Glomerular visceral epithelial cell (primary cell): ENCODE measurements around the gene CHURC1.

Experiments used
- DNase-seq: peaks from one replicate; pipeline ENCODE4 v3.0.0-alpha.2; 2016; ENCODE audit errors: extremely low spot score

Gene CHURC1

DNA sequence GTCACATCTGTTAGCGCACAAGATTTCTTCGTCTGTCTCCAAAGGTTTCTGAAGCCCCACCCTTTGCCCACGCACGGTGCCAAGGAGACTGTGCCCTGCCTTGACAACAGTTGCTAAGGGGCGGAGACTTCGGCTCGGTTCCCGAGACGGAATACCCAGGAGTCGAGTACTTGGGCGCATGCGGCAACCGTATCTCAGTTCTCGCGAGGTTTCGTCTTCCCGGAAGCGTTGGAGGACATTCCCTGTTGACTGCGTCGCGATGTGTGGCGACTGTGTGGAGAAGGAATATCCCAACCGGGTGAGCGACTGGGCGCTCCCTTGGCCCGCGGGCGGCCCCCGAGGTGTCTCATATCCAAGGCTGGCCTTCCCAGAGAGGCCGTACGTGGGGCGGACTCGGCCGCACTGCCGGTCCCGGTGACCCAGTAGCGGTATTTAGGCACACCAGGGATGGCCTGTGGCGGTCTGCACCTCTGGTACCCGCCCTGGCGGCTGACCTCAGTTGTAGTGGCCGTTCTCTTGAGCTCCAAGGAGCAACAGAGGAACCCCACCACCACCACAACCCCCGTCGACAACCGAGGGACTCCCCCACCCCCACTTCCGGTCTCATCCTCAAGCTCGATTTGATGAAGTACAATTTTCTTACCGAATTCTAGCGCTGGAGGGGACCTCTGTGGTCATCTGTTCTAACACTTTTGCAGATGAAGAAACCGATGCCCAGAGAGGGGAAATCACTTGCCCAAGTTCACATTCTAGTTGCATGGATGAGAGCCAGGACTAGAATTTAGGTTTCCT is at the start of gene CHURC1:
CHURC1 (plus strand) TSS at position 219 of the 792 bp plus-strand sequence; CDS start at position 260, 41 bp downstream.
- DNase-seq = peak; percentile 99

GRCh38 chr14:64865109-64865508 is 49.1 kb upstream of the CHURC1 start:
- no peak for DNase-seq

DNA sequence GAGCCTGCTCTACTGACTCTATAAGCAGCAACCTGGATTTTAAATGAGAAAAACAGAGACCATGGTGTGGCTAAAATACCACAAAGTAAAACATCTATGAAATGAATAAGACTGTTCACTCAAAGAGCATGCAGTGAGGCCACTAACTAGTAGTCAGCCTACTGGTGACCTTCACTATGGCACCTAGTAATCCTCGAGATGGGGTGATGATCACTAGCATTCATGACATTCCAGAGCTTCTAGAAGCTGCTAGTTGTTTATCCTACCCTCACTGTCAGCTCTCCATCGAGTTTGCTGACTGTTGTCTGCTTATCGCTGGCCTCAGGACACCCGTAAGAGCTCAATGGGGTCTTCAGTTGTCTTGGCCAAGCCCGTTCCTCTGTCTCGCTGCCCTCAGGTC is 48.3 kb upstream of the CHURC1 start:
- no peak for DNase-seq

DNA sequence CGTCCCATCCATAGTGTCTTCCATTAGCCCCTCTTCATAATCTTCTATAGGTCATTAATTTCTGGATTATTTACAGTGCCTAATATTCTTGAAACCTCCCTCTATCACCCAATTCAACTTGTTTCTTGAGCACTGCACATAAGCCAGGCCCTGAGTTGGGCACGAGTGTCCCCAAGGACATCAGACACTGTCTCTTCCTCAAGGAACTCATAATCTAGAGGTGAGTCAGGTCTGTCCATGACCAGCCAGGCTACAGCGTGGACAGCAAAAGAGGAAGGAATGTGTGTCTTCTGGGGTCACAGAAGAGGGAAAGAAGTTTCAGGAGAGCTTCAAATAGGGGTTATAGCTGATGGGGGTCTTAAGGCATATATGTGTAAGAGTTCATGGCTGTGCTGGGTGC is 47.1 kb upstream of the CHURC1 start:
- DNase-seq = no peak

GRCh38 chr14:64868379-64868778 is 45.9 kb upstream of the CHURC1 start:
- DNase-seq = no peak

GRCh38 chr14:64868841-64869240 is 45.4 kb upstream of the CHURC1 start:
- no peak for DNase-seq

DNA sequence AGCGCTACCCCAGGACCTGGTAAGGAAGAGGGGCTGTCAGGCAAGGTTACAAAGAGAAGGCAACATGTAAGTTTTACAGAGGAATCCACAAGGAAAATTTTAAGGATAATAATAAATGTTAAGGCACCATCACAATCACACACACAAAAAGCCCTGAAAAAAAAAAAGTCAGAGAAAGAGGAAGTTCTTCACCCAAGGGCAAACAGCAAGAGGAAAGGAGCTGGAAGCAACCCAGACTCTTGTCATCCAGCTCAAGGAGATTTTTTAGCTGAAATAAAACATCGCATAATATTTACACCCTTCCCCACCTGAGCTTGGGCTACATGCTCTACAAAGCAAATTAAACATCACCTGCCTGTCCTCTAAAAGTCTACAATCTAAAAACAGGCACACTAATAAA is 44.1 kb upstream of the CHURC1 start:
- no peak for DNase-seq

GRCh38 chr14:64871344-64871743 is 42.9 kb upstream of the CHURC1 start:
- no peak for DNase-seq

DNA sequence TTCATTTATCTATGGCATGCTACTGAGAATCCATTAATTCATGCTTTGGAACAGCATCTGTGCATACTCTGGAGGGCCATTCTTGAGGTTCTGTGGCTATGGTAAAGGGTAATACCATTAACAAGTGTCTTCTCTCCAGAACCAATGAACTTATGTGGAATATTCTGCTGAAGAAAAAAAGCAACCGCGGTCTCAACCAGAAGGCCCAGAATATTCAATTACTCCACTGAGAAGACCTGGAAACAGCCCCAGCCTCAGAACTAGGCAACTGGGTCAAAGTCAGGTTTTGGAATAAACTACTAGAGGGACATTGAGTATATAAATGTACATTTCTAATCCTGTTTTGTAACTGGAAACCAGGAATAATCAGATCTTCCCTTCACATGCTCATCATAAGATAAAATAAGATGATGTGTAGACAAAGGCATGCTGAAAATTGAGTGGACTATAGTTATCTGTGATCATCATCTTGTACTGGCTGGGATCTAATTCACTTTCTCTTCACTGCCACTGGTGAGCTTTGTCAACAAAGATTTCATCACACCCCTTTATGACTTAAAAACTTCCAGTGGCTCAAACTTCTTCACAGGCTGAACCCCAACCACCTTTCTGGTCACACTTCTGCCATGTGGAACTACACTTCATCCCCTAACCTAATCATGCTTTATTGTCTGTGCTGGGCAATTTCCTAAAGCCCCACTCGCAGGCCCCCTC is 40.6 kb upstream of the CHURC1 start:
- DNase-seq = no peak

DNA sequence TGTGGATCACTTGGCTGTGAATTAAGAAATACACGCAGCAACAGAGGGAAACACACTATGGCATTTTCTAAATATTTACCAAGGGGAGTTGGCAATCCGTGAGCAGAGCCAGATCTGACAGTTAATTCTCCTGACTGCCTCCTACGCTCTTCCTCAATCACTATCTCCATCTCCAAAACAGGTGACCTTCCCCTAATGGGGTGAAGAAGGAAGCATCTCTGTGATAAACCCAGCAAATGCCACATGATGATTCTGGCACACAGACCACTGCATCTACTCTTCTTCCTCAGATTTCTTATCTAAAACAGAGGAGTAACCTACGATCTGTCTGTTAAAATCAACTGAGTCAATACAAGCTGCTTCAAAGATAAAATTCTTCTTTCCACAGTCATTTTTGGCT is 38.9 kb upstream of the CHURC1 start:
- no peak for DNase-seq

- DNase-seq = no peak
These were observed 36.4 kb upstream of the CHURC1 start for GRCh38 chr14:64877846-64878245.

GRCh38 chr14:64878837-64879634 is 35.2 kb upstream of the CHURC1 start:
- no peak for DNase-seq

DNA sequence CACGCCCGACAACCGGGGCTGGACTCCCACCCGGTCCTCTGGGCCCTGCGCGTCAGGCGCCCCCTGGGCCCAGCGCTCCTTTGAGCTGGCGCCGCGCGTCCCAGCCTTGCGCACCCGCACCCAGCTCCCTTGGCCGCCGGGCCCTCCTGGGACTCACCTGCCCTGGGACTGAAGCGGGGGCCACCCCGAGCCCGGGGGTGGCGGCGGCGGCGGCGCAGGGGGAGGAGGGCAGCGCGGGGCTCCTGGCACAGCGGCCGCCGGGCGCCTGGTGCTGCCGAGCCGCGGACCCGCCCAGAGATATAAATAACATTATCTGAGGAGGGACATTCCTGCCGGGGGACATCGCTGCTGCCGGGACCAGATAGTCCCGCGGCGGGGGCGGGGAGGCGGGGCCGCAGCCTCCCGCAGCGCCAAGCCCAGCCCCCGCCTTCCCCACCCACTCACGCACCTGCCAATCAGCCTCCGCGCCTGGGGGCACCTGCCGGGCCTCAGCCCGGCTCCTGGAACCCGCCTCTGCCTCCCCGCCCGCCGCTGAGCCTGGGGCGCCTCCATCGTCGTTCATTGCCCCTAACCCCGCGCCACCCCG is 34.5 kb upstream of the CHURC1 start, which contains the start of gene SPTB:
SPTB (minus strand) TSS at position 273 of the 586 bp plus-strand sequence. CDS start 56,813 bp downstream, outside the sequence.
- DNase-seq = peak; percentile 5

DNA sequence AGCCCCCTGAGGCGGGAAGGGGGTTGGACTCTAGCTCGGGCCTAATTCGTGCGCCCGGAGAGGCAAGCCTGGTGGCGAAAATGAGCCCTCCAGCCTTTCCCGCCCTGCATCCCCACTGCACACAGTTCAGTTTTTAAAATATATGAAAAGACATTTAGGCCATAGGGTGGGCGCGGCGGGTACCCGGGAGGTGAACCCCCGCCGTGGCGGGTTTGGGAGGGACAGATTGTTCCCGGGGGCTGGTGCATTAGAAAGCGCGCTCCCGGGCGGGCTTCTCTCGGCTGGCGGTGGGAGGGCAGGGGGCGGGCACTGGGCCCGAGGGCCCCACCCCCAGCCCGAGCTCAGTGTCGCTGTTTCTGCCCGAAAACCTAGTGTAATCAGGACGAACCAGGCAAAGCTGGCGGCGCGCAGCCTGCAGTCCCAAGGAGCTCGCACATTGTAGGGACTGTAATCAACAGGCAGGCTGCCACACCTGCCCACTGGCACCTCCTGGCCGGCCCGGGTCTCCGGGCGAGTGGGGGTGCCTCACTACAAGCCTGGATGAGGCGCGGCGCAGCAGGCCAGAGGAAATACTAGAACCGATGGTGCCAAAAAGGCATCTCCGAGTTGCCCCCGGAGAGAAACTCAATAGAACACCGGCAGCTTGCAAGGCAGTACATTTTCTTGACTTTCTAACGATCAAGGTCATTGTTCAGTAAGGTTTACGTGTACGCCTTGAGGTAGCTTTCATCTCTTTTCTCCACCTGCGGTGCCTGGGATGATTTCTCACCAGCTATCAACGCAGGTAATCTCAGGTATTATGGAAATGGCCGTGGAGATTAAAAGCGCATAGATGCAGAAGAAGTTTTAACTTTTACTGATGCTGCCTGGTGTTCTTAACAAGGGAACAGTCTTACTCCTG is 33.8 kb upstream of the CHURC1 start:
- peak; percentile 26 for DNase-seq

GRCh38 chr14:64885559-64885958 is 28.7 kb upstream of the CHURC1 start:
- DNase-seq = no peak

GRCh38 chr14:64889352-64889751 is 24.9 kb upstream of the CHURC1 start:
- DNase-seq = no peak

DNA sequence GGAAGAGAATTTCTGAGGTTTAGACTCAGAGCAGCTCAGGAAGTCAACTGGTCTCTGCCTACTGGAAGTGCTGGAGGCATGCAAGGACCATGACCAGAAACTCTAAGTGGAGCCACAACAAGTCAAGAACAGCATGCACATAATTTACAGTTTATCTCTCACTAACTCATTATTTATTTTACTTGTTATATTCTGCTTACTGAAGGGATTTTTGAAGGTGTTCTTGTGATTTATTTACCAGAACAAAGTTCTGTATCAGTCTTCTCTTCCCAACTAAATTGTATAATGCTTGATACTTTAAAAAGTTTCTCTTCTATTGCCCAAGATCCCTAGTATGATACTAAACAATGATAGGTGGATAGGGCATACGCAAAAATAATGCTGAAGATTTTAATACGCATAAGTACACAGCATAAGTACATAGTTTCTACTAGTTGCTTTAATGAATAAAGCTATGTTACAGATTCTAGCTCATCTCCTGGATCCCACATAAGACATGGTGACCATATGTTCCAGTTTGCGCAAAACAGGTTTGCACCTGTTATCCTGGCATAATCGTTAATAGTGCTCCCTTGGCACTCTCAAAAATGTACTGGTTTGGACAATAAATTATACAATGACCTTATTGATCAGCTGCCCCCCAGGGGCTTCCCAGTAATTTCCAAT is 22.9 kb upstream of the CHURC1 start:
- DNase-seq = no peak

GRCh38 chr14:64891839-64892375 is 22.3 kb upstream of the CHURC1 start:
- DNase-seq = peak; percentile 63

DNA sequence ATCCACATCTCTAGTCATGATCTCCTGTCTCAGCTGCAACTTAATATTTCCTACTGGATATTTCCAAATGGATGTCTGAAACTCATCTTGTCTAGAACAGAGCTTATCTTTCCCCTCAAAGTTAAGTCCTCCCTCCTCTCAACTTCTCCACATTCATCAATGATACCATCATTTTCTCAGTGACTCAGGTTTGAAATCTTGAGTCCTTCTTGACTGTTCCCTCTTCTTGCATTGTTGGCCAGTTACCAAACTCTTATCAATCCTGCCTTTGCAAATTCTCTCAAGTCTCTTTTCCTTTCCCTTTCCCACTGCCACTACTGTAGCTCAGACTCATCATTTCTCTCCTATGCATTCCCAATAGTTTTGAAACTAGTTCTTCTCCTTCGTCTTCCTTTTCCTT is 14.3 kb upstream of the CHURC1 start:
- DNase-seq = no peak

GRCh38 chr14:64906022-64906421 is 8.2 kb upstream of the CHURC1 start:
- no peak for DNase-seq
